NCI-H1436 treated with DMSO at 0.1 percent for 48 hours (cell line): ENCODE measurements around the gene LIPK.

ENCODE experiments used
- DNase-seq: peaks from one replicate; lab custom pipeline; 2025; lab: John Stamatoyannopoulos, UW

Gene LIPK

DNA sequence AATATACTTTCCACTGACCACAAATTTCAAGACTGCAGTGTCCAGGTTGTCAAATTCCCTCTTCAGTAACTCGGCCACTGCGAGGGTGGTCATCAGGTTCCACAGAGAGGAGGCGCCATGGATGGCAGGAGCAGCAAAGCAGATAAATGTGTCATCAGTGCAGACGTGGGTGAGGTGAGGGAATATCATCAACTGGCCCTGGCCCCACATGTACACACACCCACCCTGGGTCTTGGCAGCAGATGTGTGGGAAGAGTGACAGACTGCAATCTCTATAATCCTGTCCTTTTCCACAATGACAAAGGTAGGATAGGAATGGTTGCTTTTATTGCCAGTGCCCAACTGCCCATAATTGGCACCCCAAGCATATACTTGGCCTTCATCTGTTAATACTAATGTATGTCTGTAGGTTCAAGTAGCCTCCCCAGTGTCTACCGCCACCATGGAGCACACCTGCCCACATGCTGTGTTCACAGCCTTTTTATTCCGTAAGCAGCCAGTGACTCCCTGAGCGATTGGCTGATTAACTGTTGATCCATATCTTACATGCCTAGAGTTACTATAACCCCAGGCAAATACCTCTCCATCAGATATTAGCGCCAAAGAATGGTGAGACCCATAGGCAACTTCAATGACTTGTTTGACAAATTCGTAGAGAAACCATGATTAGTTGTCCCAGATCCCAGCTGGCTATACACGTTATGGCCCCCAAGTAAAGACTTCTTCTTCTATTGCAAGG is 80.2 kb downstream of the LIPK start:
- DNase-seq = no peak

GRCh38 chr10:88787463-88787862 is 81.4 kb downstream of the LIPK start:
- DNase-seq = no peak

DNA sequence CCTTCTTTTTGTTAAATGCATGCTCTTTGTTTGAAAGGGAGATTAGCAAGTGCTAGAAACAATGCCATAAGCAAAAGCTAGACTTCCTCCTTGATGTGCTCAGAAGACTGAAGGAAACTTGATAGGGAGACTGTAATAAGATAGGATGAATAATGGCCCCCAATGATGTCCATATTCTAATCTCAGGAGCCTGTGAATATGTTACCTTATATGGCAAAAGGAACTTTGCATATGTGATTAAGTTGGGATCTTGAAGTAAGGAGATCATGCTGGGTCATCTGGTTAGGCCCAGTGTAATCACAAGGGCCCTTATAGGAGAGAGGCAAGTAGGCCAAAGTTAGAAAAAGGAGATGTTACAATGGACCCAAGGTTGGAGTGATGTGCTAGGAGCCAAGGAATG is 82.9 kb downstream of the LIPK start:
- DNase-seq = no peak

- no peak for DNase-seq
Measured at GRCh38 chr10:88791924-88792323, 85.9 kb downstream of the LIPK start.

- DNase-seq = no peak
Measured at GRCh38 chr10:88792661-88793060, 86.6 kb downstream of the LIPK start.

DNA sequence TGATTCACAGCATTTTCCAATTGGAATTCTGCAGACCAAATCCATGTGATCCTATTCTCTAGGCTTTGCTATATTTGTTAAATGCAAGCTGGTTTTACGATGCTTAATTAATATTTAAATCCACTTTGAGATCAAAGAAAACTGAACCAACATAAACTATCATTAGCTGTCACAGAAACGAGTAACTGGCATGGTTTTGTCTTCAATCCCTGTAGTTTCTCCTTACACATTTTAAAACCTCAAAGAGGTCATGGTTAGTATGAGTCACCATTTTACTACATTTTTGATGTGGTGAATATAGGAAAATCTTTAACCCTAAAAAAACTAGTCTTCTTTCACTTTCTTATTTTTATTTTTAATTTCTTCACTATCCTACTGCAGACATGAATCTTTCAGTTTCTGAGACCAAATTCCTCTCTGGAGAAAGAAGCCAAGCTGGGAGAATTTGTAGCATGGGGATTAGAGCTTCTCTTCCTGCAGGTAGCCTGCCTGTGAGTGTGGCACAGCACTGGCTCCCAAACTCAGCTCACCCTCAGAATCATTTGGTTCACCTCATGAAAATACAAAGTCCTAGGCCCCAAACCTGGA is 87.8 kb downstream of the LIPK start:
- DNase-seq = no peak

- no peak for DNase-seq
Measured at GRCh38 chr10:88794731-88795130, 88.7 kb downstream of the LIPK start.

- DNase-seq = no peak
Measured at GRCh38 chr10:88800152-88801125, 94.4 kb downstream of the LIPK start.
